GM12878 (cell line): Measurements from ENCODE around the gene BCR. TPM values are rescaled to one million over a fixed set of nuclear protein-coding genes. Genes with fewer than 3 reads are reported as not detected.

Source experiments
- ATAC-seq: fragments of 200-7000 bp; cut with Tn5 transposase; 3 replicates; pipeline ENCODE4 v1.9.1; 2020; ENCODE audit warnings: mild to moderate bottlenecking, moderate library complexity
- BruUV-seq: library from RNA; stranded (reverse); fragments of 400-500 nt; replicated peaks from 2 replicates; lab custom pipeline; 2021; lab: Mats Ljungman, UMichigan
- CTCF ChIA-PET: fragments of 300-600 bp; sonication (Branson Sonifier 250); formaldehyde crosslinking; extraction: SDS; loops from one replicate; lab custom pipeline; 2021; ENCODE audit warnings: inconsistent platforms; lab: Yijun Ruan, JAX
- POLR2A ChIA-PET: fragments of 350-600 bp; formaldehyde crosslinking; extraction: SDS; loops from one replicate; lab custom pipeline; 2021; ENCODE audit warnings: inconsistent platforms; lab: Charles Lee
- RAD21 ChIA-PET: fragments of 300-600 bp; sonication (Branson Sonifier 250); formaldehyde crosslinking; loops from one replicate; lab custom pipeline; 2023; ENCODE audit warnings: antibody characterized with exemption; ENCODE audit not compliant: unreplicated experiment; lab: Charles Lee
- SMC1A ChIA-PET: fragments of 300-600 bp; sonication (Branson Sonifier 250); formaldehyde crosslinking; loops from one replicate; lab custom pipeline; 2023; ENCODE audit not compliant: unreplicated experiment, uncharacterized antibody; lab: Charles Lee
- DNase-seq: peaks from one replicate; pipeline ENCODE4 v3.0.0-alpha.2; 2011; ENCODE audit warnings: low read depth, low spot score
- FAIRE-seq: peaks from 3 replicates; lab custom pipeline; 2011; peaks lifted over from hg19 to GRCh38; lab: Jason Lieb, UNC
- H2AFZ ChIP-seq: 2 replicates; pipeline ENCODE4 v1.6.0; 2011; ENCODE audit warnings: low read depth, low read length, control low read depth; ENCODE audit not compliant: control insufficient read depth
- H3K27ac ChIP-seq: 2 replicates; pipeline ENCODE4 v1.5.1; 2011; ENCODE audit warnings: control low read depth; ENCODE audit not compliant: control insufficient read depth, insufficient read depth
- H3K27me3 ChIP-seq, 2 experiments: replicated peaks in 1 of 2; 2 replicates each; pipeline versions ENCODE4 v1.6.0 to v1.6.1; 2011; ENCODE audit warnings: low read length in 1 of 2; ENCODE audit not compliant: control insufficient read depth in 2 of 2, insufficient read depth in 2 of 2
- H3K36me3 ChIP-seq, 2 experiments: 2 replicates each; pipeline ENCODE4 v1.5.1; 2011; ENCODE audit warnings: low read length in 1 of 2; ENCODE audit not compliant: control insufficient read depth in 2 of 2, insufficient read depth in 2 of 2
- H3K4me1 ChIP-seq: 2 replicates; pipeline ENCODE4 v1.6.1; 2011; ENCODE audit warnings: mild to moderate bottlenecking, low read length, moderate library complexity, mixed read lengths; ENCODE audit not compliant: control insufficient read depth, insufficient read depth
- H3K4me2 ChIP-seq: 2 replicates; pipeline ENCODE4 v1.6.0; 2011; ENCODE audit warnings: control low read depth; ENCODE audit not compliant: control insufficient read depth, insufficient read depth
- H3K4me3 ChIP-seq: fragments of 200-600 bp; sonication (generic); 2 replicates; pipeline ENCODE4 v1.5.1; 2016
- H3K79me2 ChIP-seq: 2 replicates; pipeline ENCODE4 v1.6.0; 2011; ENCODE audit warnings: low read length; ENCODE audit not compliant: control insufficient read depth, insufficient read depth
- H3K9ac ChIP-seq: 2 replicates; pipeline ENCODE4 v1.8.0; 2011; ENCODE audit warnings: low read length, control low read depth, mixed read lengths; ENCODE audit not compliant: control insufficient read depth, insufficient read depth
- H3K9me3 ChIP-seq: replicated peaks from 3 replicates; pipeline ENCODE4 v1.5.1; 2011; ENCODE audit warnings: mild to moderate bottlenecking, low read length; ENCODE audit not compliant: control insufficient read depth, insufficient read depth
- H4K20me1 ChIP-seq: 2 replicates; pipeline ENCODE4 v1.6.0; 2011; ENCODE audit not compliant: control insufficient read depth, insufficient read depth
- DPF2 ChIP-seq: fragments of 450-650 bp; IDR thresholded peaks from 2 replicates; pipeline ENCODE4 v1.6.1; 2017; ENCODE audit warnings: mild to moderate bottlenecking
- JUNB ChIP-seq: IDR thresholded peaks from 2 replicates; pipeline ENCODE4 v1.6.1; 2016; ENCODE audit warnings: antibody characterized with exemption, mild to moderate bottlenecking
- MEF2A ChIP-seq: IDR thresholded peaks from 2 replicates; pipeline ENCODE4 v1.6.1; 2011; ENCODE audit warnings: low read depth, mild to moderate bottlenecking, low read length, moderate library complexity; ENCODE audit not compliant: insufficient read depth
- NR2F1 ChIP-seq: fragments of 450-650 bp; conservative IDR thresholded peaks from 2 replicates; pipeline ENCODE4 v1.6.1; 2017; ENCODE audit warnings: mild to moderate bottlenecking
- POU2F2 ChIP-seq: IDR thresholded peaks from 3 replicates; pipeline ENCODE4 v1.6.1; 2011; ENCODE audit warnings: low read depth, mild to moderate bottlenecking, low read length, borderline replicate concordance
- REST ChIP-seq: IDR thresholded peaks from 2 replicates; pipeline ENCODE4 v1.6.1; 2012; ENCODE audit warnings: mild to moderate bottlenecking, low read depth, low read length
- SKIL ChIP-seq: fragments of 450-650 bp; IDR thresholded peaks from 2 replicates; pipeline ENCODE4 v1.6.1; 2017; ENCODE audit warnings: mild to moderate bottlenecking, low read depth, inconsistent platforms; ENCODE audit not compliant: poor library complexity, severe bottlenecking
- SUPT20H ChIP-seq: IDR thresholded peaks from 2 replicates; pipeline ENCODE4 v1.6.1; 2011; ENCODE audit warnings: low read depth, mild to moderate bottlenecking, low read length, moderate library complexity, borderline replicate concordance; ENCODE audit not compliant: control insufficient read depth
- ZNF384 ChIP-seq: IDR thresholded peaks from 2 replicates; pipeline ENCODE4 v1.6.1; 2012; ENCODE audit warnings: low read depth, mild to moderate bottlenecking, low read length, improper control_type of control experiment, borderline replicate concordance
- WGBS: methylation state at CpG from one replicate; pipeline ENCODE4 v1.1.6; 2016; ENCODE audit warnings: low lambda C conversion rate; ENCODE audit not compliant: insufficient replicate concordance, insufficient coverage; ENCODE audit errors: missing lambda C conversion rate; 5-methylcytosine and 5-hydroxymethylcytosine counted together
- in situ Hi-C: fragments of 300-500 bp; cut with MboI; formaldehyde crosslinking; loops from 9 replicates; pipeline ENCODE4 v1.14.3; 2018; ENCODE audit warnings: mixed read lengths
- intact Hi-C: fragments of 100-400 bp; cut with micrococcal nuclease; formaldehyde crosslinking; loops from one replicate; pipeline ENCODE4 v1.14.2; 2022; ENCODE audit not compliant: unreplicated experiment
- polyA plus RNA-seq, 11 experiments: library from polyadenylated mRNA; depleted of rRNA in 4 of 11; unstranded in 6 of 11; stranded (reverse) in 5 of 11; fragments of >200 nt; fragmentation: Nextera tagmentation in 4 of 11; fragmentation: Illumina TruSeq in 1 of 11; extraction: Ambion mirVana in 4 of 11; extraction: Trizol in 1 of 11; gene quantifications; 1 replicate in 1 of 11; 2 replicates in 10 of 11; pipeline versions ENCODE4 v1.2.1 to v1.2.3, GENCODE V29; 2011 to 2016; ENCODE audit warnings: inconsistent platforms in 2 of 11, missing spikeins in 2 of 11, low read depth in 1 of 11
- total RNA-seq, 4 experiments: library from RNA; depleted of rRNA in 3 of 4; stranded (reverse); fragments of >200 nt in 3 of 4; fragmentation: Illumina TruSeq in 1 of 4; extraction: Trizol in 1 of 4; gene quantifications; 2 replicates each; pipeline versions ENCODE4 v1.2.1 to v1.2.3, GENCODE V29; 2013 to 2021
- TF ChIP-seq, protein P1 (sequence below): fragments of 450-650 bp; IDR thresholded peaks from 2 replicates; pipeline ENCODE4 v1.6.1; 2014; ENCODE audit warnings: mild to moderate bottlenecking
- TF ChIP-seq, protein P2 (sequence below): fragments of 450-650 bp; formaldehyde crosslinking; IDR thresholded peaks from 2 replicates; pipeline ENCODE4 v1.4.0; 2020; ENCODE audit warnings: mild to moderate bottlenecking, moderate library complexity

The BCR gene
- total and polyA plus RNA-seq, 10 of the 15 experiments (the other 5 are each of a cell fraction or from before 2014, with no cell fraction given) = 1.7 to 64.7 (median 18.4) TPM

DNA sequence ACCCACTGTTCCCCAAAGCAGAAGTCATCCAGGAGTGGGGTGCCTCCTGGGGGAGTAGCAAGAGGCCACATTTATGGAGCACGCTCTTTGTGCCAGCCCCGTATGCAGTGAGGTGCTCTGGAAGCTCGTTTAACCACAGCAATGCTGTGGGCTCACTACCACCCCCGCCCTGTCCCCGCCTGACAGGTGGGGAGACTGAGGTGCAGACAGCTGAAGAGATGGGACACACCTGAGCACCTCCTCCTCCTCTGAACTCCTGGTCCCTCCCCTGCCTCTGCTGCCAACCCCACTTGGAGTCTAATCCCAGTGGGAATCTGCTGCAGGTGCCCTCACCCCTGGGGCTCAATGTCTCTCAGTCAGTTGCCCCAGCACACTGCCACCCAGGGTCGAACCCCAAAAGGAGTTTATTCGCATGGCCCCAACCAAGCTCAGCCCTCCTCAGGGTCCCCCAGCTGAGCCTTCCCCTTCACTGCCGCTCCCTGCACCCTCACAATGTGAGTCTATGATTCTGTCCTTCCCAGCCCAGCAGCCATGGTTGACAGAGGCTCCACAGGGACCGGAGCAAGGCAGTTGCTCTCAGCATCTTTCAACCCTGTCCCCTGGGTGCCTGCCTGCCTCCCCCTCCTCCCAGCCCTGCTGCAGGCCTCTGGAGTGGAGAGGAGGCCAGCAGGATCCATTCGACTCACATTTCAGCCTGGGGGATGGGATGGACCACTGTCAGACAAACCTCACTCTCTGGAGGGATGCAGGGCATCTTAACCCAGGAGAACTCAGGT lies 13.3 kb upstream of the BCR start:
- SMC1A ChIA-PET = no interaction called here
- Histone ChIP-seq H3K4me1 (no peaks in the 10 kb centered on the region), H4K20me1 (no peaks in the 10 kb centered on the region), H3K27me3 (no peaks in the 10 kb centered on the region), H3K4me2 (no peak overlapping the region), H3K36me3 (no peaks in the 10 kb centered on the region), H2AFZ (no peak overlapping the region), H3K27ac (no peak overlapping the region), H3K4me3 (no peak overlapping the region), H3K79me2 (no peaks in the 10 kb centered on the region), H3K9me3 (no peaks in the 10 kb centered on the region), H3K9ac (no peak overlapping the region)
- TF ChIP-seq DPF2 (no peak), SUPT20H (no peak), SKIL (no peak), REST (no peak), NR2F1 (no peak), MEF2A (no peak), JUNB (no peak), POU2F2 (no peak), ZNF384 (no peak)
- TF ChIP-seq, protein P1, sequence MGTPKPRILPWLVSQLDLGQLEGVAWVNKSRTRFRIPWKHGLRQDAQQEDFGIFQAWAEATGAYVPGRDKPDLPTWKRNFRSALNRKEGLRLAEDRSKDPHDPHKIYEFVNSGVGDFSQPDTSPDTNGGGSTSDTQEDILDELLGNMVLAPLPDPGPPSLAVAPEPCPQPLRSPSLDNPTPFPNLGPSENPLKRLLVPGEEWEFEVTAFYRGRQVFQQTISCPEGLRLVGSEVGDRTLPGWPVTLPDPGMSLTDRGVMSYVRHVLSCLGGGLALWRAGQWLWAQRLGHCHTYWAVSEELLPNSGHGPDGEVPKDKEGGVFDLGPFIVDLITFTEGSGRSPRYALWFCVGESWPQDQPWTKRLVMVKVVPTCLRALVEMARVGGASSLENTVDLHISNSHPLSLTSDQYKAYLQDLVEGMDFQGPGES = no peak
- TF ChIP-seq, protein P2, sequence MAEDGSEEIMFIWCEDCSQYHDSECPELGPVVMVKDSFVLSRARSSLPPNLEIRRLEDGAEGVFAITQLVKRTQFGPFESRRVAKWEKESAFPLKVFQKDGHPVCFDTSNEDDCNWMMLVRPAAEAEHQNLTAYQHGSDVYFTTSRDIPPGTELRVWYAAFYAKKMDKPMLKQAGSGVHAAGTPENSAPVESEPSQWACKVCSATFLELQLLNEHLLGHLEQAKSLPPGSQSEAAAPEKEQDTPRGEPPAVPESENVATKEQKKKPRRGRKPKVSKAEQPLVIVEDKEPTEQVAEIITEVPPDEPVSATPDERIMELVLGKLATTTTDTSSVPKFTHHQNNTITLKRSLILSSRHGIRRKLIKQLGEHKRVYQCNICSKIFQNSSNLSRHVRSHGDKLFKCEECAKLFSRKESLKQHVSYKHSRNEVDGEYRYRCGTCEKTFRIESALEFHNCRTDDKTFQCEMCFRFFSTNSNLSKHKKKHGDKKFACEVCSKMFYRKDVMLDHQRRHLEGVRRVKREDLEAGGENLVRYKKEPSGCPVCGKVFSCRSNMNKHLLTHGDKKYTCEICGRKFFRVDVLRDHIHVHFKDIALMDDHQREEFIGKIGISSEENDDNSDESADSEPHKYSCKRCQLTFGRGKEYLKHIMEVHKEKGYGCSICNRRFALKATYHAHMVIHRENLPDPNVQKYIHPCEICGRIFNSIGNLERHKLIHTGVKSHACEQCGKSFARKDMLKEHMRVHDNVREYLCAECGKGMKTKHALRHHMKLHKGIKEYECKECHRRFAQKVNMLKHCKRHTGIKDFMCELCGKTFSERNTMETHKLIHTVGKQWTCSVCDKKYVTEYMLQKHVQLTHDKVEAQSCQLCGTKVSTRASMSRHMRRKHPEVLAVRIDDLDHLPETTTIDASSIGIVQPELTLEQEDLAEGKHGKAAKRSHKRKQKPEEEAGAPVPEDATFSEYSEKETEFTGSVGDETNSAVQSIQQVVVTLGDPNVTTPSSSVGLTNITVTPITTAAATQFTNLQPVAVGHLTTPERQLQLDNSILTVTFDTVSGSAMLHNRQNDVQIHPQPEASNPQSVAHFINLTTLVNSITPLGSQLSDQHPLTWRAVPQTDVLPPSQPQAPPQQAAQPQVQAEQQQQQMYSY = no peak
- WGBS = 30% methylated on average over 10 of the region's 10 CpGs
- POLR2A ChIA-PET = interaction anchor here (0.6 to 0.8 kb wide), 2 partner anchors 17 to 43 kb away, joined by 3 read pairs; no protein-coding TSS in a partner anchor
- DNase-seq = no peak
- intact Hi-C loops (no loop called here), in situ Hi-C loops (no loop called here)
- no TSS peak for BruUV-seq
- CTCF ChIA-PET = interaction anchor here (1.2 to 1.9 kb wide), 2 partner anchors 12 to 124 kb away, joined by 4 to 6 read pairs; no protein-coding TSS in a partner anchor
- no peak for FAIRE-seq
- RAD21 ChIA-PET = interaction anchor here (0.7 kb wide), 1 partner anchor 23 kb away, joined by 3 read pairs; no protein-coding TSS in a partner anchor
- ATAC-seq = no peak
